Measurements from ENCODE around the gene FBN2.

DNA sequence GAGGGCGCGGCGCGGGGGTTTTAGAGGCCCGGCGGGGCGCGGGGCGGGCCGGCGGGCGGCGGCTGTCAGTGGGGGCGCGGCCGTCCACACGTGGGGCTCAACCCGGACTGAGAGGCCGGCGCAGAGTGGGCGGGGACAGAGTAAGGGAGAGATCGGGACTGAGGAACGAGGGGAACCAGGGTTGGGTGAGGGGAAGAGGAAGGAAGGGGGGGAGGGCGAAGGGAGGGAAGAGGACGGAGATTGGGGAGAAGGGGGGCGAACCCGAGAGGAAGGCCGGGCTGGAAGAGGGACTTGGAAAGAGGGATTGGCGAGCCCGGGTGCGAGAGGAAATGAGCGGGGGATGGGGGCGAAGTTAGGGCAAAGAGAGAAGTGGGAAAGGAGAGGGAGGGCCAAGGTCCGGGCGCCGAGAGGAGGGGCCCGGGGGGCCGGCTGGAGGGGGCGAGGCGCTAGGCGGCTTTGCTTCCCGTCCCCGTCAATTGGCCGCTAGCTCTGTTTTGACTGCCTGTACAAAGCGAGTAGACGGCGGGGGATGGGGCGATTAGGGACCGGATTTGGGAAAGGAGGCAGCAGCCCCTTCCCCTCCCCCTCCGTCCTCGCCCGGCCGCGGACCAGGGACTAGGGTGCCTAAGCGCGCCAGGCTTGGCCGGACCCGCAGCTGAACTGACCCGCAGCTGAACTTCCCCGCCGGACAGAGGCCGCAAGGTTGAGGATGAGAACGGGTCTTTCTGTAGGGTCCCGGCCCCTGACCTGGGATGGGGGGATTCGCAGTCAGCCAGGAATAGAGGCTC, 399 bp upstream of the FBN2 start:
- TF ChIP-seq, protein P1, sequence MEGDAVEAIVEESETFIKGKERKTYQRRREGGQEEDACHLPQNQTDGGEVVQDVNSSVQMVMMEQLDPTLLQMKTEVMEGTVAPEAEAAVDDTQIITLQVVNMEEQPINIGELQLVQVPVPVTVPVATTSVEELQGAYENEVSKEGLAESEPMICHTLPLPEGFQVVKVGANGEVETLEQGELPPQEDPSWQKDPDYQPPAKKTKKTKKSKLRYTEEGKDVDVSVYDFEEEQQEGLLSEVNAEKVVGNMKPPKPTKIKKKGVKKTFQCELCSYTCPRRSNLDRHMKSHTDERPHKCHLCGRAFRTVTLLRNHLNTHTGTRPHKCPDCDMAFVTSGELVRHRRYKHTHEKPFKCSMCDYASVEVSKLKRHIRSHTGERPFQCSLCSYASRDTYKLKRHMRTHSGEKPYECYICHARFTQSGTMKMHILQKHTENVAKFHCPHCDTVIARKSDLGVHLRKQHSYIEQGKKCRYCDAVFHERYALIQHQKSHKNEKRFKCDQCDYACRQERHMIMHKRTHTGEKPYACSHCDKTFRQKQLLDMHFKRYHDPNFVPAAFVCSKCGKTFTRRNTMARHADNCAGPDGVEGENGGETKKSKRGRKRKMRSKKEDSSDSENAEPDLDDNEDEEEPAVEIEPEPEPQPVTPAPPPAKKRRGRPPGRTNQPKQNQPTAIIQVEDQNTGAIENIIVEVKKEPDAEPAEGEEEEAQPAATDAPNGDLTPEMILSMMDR (IDR thresholded peaks at IDR 0.05) = no peak
- no peak for TF ChIP-seq POLR2A (IDR thresholded peaks at IDR 0.05)
